Caki2 (cell line): ENCODE data around the gene UQCR11. TPM values are rescaled to one million over a fixed set of nuclear protein-coding genes. Genes with fewer than 3 reads are reported as not detected.

ENCODE experiments used
- DNase-seq: peaks from one replicate; pipeline ENCODE4 v3.0.0-alpha.2; 2015; ENCODE audit warnings: low read depth
- in situ Hi-C: cut with HindIII; loops from 2 replicates; pipeline ENCODE4 v1.10.0; 2016; ENCODE audit warnings: low sequenced_read_pairs, low pct_unique_long_range_greater_than_20kb, mixed read lengths
- total RNA-seq: library from RNA; depleted of rRNA; stranded (reverse); fragments of >200 nt; shearing (Covaris generic); gene quantifications from 2 replicates; pipeline ENCODE4 v1.2.3, GENCODE V29; 2014; ENCODE audit warnings: low replicate concordance

The UQCR11 gene
- total RNA-seq, 1 experiment from 2014 or later, result 105 TPM

DNA sequence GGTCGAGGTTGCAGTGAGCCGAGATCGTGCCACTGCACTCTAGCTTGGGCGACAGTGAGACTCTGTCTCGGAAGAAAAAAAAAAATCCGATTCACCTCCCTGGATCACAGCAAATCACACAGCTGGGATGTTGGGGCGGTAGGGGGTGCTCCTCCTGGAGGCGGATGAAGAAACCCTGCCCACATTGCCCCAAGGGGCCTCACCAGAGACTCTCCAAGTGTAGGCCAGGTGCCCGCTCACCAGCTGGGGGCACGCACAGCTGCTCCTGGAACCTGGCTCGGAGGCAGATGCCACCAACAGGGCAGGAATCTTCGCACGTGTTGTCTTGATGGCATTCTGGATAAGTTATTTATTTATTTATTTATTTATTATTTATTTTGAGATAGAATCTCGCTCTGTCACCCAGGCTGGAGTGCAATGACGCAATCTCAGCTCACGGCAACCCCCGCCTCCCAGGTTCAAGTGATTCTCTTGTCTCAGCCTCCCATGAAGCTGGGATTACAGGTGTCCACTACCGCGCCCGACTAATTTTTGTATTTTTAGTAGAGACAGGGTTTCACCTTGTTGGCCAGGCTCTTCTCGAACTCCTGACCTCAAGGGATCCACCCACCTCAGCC lies 3.1 kb downstream of the UQCR11 start:
- DNase-seq, result no peak
- in situ Hi-C loops, result no loop called here

DNA sequence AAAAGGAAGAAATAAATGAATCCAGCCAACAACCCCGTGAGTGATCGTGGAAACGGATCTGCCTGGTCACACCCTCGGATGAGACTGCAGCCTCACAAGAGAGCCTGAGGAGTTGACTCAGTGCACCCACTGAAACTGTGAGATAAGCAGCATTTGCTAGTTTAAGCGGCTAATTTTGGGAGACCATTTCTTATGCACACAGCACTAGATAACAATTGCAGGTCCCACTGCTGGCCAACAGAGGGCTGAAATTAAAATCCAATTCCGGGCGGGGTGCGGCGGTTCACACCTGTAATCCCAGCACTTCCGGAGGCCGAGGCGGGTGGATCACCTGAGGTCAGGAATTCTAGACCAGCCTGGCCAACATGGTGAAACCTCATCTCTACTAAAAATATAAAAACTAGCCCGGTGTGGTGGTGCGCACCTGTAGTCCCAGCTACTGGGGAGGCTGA lies 3.6 kb downstream of the UQCR11 start:
- no peak for DNase-seq
- in situ Hi-C loops, result no loop called here

DNA sequence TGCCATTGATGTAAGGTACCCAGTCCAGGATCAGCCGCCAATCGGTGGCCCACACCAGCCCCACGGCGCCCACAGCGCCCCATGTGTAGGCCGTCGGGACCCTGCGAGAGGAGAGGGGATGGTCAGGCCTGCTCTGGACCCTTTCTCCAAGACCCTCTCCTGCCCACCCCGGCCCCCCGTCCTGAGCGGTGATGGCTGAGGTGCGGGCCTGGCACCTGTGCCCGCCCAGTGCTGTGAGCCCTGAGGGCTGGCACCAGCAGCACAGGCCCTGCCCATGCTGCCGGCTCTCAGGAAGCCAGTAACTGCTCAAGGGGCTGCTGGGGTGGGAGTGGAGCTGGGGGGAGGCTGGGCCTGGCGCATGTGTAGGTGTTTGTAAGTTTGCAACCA lies 5.8 kb downstream of the UQCR11 start:
- no peak for DNase-seq
- in situ Hi-C loops, result no loop called here

DNA sequence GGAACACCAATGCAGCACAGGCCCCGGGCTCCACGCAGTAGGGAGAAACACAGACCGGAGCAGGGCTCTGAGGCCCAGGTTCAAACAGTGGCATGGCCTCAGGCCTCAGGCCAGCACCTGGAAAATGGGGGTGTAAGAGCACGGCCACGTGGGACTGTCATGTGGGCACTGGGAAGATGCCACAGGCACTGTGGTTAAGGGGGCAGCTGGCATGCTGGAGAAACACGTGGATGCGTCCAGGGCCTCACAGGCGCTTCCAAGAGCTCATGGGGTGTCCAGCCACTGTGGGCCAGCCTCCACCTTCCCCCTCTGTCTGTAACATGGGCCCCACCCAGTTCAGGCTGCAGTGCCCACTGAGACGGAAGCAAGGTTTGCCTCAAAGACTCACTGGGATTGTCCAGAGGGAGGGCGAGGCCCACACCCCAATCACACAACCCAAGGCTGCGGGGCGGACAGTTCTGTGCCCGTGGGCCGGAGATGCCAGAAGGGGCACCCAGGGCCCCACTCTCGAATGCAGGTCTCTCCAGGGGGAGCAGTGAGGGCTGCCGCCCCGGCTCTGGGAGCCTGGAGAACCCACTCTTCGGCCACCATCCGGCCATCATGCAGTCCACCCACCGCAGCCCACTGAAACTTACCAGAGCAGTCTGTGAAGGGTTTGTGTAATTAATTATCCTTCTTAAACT lies 6.3 kb downstream of the UQCR11 start:
- in situ Hi-C loops, result no loop called here
- no peak for DNase-seq

DNA sequence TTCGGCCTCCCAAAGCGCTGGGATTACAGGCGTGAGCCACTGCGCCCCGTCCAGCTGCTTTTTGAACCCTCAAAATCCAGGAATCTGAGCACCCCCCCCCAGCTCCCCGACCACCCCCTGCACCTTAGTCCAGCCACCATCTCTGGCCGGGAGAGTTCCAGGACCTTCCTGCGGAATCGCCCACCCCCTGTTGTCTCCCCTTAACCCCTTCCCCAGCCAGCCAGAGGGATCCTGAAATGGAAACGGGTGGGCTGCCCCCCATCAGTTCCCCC lies 11.8 kb downstream of the UQCR11 start:
- in situ Hi-C loops, result no loop called here
- no peak for DNase-seq

DNA sequence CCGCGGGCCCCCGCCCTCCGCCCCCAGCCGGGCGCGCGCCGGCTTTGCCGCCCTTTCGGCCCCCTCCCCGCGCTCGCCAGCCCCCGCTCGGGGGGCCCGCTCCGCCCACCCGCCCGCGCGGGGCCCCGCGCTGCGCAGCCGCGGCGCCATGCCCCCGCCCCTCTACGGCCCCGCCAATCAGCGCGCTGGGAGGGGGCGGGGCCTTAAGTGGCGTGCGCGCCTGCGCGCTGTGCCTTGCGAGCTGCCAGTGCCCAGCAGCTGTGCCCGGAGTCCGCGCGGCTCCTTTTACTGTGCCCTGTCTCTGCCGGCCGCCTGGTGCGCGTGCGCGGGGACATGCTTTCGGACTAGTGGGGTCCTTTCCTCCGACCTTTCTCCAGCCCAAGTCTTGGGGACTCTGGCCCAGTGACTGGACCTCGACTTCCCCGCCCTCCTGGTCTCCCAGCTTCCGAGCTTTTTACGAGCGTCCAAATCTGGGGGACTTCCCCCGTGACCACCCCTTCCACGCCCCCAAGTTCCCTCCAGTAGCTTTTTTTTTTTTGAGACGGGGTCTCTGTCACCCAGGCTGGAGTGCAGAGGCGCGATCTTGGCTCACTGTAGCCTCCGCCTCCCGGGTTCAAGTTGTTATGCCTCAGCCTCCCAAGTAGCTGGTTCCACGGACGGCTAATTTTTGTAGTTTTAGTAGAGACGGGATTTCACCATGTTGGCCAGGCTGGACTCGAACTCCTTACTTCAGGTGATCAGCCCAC lies 12.3 kb downstream of the UQCR11 start, which contains the start of gene MBD3:
Gene MBD3, minus strand, starts transcription at position 111 of the 746 bp plus-strand sequence. CDS start 234 bp downstream, outside the sequence.
- peak; percentile 77 for DNase-seq
- in situ Hi-C loops, result no loop called here

DNA sequence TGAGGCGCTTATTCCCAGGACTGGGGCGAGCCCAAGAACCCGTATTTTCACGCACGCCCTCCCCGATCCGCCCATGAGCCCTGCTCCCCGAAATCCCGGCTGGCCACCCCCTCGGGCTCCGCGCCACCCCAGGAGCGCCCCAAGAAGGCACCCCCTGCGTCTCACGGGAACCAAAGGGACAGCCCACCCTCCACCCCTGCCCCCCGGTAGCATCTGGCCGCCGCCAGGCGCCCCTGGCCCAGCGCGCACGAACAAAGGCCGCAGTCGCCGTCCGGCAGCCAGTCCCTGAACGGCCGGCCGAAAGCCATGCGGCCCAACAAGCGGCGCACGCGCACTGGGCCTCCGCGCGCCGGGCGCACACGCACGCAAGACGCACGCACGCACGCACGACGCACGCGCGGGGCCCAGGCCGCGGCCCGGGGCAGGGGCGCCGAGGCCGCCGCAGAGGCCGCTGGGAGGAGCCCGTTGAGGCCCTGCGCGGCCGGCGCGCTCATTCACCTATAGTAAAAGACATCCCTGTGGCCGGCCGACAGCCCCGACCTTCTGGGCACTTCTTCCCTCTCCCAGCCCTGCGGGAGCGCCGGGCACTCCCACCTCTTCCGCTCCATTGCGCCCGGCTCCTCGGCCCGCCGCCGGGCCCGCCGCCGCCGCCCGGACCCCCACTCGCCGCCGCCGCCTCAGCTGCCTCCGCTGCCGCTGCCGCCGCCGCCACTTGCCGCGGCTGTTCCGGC lies 13.1 kb downstream of the UQCR11 start:
- peak; percentile 71 for DNase-seq
- in situ Hi-C loops, result no loop called here

DNA sequence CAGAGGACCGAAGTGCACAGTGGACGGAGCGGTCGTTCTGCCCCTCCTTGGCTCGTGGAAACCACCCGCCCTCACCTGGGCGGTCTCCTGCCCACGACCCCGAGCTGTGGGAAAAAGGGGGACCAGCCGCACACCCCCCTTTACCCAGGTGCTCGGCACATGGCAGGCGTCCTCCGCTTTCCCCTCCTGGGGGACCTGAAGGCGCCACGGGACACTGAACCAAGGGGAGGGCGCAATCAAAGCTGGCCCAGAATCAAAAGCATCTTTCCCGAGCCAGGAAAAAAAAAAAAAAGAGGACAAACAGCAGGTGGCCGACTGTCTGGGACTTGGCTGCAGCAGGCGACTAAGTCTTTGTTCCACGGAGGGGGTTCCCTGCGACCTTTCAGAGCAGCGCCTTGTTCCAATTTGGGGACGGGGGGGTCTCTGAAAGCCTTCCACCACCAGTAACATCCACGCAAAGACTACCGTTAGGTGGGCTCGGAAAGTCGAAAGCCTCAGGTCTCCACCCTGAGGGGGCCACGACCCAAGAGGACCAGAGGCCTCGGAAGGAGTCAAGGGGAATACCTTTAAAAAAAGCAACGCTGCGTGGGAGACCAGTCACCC lies 13.7 kb downstream of the UQCR11 start:
- DNase-seq, result peak; percentile 8
- in situ Hi-C loops, result no loop called here

DNA sequence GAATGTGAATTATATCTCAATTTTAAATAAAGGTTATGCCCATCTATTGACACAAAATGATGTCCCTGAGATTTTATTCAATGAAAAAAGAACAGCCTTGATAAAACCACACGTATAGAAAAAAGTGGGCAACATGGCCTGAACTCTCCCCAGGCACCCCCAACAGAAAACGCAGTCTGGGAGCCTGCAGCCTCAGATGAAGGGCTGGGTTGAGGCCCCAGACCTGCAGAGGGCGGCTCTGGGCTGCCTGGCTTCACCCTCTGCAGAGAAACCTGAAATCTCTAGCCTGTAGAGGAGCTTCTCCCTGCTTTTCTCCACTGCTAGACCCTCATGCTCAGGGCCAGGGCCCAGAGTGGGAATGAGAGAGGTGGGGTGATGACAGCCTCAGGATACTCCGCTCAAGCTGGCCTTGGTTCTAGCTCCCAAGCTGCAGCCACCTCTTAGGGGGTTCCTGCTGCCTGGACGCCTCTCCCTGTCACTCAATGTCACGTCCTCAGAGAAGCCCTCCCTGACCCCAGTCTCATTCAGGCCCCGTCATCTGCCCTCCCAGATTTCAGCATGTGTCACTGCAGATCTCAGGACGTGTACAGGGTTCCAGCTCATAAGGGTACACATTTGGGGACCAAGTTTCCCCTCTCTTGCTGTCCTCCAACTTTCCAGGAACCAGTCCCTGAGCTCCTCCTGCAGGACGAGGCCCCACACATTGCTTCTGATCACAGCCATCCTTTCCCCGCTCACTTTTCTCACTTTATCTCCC lies 14.4 kb downstream of the UQCR11 start:
- in situ Hi-C loops, result no loop called here
- DNase-seq, result peak; percentile 16

DNA sequence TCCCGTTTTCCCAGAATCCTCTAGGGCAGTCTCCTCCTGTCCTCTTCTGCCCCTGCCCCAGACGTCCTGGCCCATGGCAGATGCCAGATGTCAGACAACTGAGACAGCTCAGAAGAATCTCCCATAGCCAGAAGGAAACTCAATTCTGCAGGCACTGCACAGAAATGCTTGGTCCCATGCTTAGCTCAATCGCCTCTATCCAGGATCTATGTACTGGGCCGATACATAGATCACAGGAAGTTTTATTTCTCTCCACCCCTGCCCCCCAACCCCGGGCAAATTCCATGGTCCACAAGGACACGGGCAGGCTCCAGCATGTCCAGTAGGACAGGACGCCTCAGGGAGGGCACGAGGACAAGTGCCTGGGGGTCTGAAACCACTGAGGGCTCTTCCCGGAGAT lies 17.4 kb downstream of the UQCR11 start:
- in situ Hi-C loops, result no loop called here
- DNase-seq, result no peak

DNA sequence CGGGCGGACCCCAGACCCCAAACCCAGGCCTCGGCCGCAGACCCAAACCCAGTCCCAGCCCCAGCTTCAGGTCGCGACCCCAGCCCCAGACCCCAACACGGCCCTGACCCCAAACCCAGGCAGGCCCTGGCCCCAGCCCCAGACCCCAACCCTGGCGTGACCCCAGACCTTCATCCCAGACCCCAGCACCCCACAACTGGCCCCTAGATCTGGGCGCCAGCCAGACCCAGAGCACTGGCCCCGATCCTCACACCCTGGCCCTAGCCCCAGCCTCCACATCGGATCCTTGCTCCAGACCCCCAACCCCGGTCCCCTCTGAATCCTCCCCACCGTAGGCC lies 20.1 kb downstream of the UQCR11 start:
- in situ Hi-C loops, result no loop called here
- no peak for DNase-seq

DNA sequence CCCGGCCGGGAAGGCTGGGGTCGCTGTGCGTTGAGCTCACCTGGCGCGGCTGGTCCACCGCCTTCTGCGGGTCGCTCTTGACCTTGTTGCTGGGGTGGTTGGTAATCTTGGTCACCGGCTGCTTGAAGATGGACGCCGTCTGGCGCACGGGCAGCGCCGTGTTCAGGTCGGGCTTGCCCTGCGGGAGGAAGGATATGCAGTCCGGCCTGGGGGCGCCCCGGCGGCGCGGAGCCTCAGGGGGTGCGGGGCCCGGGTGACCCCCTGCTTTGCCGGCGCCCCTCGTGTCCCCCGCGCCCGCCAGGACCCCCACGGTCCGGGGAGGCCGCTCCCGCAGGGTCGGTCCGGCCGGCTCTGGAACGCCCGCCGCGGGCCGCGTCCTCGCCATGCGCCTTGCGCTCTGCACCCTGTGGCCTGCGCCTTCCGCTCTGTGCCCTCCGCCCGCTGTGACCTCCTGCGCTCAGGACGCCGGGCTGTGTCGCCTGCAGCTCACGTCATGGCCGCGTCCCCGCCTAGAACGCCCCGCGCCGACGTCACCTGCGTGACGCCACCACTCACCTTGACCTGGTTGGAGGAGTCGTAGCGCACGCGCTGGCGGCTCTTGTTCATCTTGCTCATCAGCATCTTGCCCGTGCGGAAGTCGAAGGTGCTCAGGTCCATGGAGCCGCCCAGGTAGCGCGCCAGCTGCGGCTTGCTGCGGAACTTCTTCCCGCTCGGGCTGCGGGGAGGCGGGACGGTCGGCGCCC lies 20.6 kb downstream of the UQCR11 start:
- in situ Hi-C loops, result no loop called here

DNA sequence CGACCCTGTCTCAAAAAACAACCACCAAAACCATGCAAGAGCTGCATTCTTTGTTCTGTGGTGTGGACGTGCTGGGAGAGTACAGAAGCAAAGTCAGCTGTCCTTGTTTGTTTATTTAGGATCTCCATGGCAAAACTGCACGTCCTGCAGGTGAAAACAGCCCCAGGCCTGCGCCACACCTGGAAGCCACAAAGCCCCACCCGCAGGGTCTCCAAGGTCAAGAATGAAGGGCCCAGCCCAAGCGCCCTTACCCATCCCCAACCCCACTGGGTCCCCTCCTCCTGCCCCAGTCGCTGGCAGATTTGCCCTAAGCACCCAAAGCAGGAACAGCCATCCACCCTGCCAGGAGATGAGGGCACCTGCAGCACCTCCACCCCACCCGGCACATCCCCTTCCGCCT lies 23.1 kb downstream of the UQCR11 start:
- DNase-seq, result no peak
- in situ Hi-C loops, result no loop called here

More for the DNA sequence above, 20.6 kb downstream of the UQCR11 start:
- DNase-seq, result no peak

DNA sequence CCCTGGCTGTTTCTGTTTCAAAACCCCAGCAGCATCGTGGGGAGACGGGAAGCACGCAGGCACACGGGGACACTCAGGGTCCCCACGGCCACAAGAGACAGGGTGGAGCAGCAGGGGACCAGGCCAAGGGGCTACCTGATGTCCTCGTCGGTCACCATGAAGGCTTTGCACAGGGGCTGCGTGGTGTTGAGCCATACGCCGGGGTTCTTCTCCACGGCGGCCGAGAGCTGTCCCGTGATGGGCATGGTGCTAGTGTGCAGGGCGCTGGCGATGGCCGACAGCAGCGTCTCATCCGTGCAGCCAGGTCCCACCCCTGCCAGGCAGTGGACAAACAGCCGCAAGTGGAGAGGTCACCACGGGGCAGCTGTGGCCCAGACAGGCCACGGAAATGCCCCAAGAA lies 24.3 kb downstream of the UQCR11 start:
- in situ Hi-C loops, result no loop called here
- no peak for DNase-seq

DNA sequence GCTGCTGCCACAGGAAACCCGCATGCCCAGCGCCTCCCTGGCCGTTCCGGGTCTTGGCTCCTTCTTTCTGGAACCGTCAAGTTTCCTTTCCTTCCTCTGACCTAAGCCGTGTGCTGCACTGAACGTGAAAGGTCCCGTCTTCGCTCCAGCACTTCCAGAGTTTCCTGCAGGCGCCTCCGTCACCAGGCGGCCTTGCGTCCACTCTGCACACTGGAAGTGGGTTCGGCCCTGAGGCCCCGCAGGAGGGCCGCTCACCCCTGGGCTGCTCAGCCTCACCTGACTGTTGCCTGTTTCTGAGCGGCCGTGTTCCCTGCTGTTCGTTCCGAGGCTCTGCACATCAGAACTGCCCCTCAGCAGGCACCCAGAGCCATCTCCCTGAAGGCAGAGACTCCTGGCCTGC lies 24.9 kb downstream of the UQCR11 start:
- in situ Hi-C loops, result no loop called here
- DNase-seq, result no peak

DNA sequence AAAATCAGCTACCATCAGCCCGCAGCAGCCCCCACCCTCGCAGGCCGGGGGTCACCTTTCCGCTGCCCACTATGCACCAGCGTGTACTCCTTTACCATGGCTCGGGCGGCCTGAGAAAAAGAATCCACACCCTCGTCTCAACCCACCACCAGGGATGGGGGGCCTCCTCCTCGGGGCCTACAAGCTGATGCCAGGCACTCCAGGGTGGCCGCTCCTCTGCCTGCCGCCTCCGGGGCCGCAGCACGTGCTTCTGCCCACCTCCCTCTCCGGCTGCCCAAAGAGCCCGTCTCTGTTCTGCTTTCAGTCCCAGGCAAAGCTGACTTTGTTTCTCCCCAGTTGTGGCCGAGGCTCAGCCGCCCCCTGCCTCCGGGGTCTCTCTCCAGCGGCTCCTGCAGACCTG lies 26.0 kb downstream of the UQCR11 start:
- in situ Hi-C loops, result no loop called here
- no peak for DNase-seq

DNA sequence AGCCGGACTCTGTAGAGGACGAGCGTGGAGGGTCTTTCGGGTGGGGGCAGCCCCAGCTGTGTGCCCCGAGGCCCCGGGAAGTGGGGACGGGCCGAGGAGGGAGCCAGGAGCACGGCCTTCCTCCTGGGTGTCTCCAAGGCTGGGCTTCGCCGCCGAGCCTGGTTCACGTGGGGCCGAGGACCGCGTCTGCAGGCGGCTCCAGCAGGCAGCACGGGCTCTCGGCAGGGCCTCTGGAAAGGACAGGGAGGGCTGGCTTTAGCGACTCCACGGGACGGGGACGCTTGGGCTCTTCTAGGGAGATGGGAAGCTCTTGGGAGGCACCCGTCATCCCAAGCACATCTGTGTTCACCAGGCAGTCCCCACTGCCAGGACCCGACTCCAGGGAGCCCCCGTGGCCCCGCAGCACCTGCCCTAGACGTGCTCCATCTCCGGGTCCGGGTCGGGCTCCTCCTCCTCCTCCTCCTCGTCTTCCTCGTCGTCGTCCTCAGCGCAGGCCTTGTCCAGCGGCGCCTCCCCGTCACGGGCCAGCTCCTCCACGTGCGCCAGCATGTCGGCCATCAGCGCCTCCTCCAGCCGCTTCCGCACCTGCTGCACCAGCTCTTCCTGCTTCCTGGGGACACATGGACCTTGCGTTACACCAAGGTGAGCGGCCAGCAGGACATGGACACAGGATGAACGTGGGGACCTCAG lies 27.2 kb downstream of the UQCR11 start:
- in situ Hi-C loops, result no loop called here
- DNase-seq, result no peak
